ENCODE measurements around the gene LYAR. TPM values are rescaled to one million over a fixed set of nuclear protein-coding genes. Genes with fewer than 3 reads are reported as not detected.

Gene LYAR
- total and polyA plus RNA-seq, 2 of the 13 experiments (the other 11 are each of a cell fraction or from before 2014, with no cell fraction given): 7.8 to 94.2 TPM

DNA sequence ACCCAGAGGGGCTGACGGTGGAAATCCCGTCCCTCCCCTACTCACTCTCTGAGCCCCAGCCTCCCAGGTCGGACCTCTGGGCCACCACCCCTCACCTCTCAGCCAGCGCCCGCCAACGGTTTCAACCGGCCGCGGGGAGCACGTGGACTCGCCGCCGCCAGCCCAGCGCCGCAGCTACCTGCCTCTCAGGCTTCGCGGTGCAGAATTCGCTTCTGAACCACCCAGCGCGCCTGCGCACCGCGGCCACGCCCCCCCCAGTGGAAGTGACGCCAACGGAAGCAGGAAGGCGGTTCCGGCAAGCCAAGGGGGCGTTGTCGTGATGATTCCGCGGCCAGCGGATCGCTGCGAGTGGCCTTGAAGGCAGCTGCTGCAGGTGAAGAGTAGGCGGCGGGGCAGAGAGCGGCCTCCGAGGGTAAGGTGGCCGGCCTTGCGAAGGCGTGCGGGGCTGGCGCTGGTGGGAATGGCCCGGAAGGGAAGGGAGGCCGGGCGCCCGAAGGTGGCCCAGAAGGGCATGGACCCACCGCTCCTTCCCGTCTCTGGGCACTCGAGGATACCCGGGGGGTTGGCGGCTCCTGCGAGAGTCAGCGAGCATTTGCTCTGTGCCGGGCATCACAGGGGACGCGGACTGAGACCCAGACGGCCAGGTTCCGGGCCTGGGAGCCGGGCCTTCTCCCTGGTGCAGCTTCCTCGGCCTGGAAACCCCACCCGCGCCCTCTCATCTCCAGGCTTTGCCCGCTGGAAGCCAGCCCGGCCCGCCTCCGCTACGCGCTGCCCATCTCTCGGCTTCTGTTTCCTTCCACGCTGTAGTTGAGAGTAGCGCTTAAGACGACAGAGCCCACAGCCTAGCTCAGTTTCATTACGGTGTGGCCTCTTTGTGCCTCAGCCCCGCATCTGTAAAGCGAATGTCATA is at the start of gene LYAR, which contains the start of gene ZBTB49 (continued):
- TF ChIP-seq KDM5B (CRISPR knock-in tag; IDR thresholded peaks at IDR 0.05; ENCODE audit: borderline replicate concordance): peak; percentile 94; the same call in 1 of the 2 replicates
- TF ChIP-seq ZFP36L1 (CRISPR knock-in tag; IDR thresholded peaks at IDR 0.05): peak; percentile 92
- TF ChIP-seq ZNF713 (CRISPR knock-in tag; IDR thresholded peaks at IDR 0.05): no peak
- peak; percentile 33; the same call in 1 of the 2 replicates for TF ChIP-seq FOXJ3 (CRISPR knock-in tag; IDR thresholded peaks at IDR 0.05; ENCODE audit: borderline replicate concordance)
- TF ChIP-seq NCOA5 (CRISPR knock-in tag; IDR thresholded peaks at IDR 0.05): no peak
- TF ChIP-seq ZNF598 (CRISPR knock-in tag; IDR thresholded peaks at IDR 0.05; ENCODE audit: borderline replicate concordance): 0 out of 2 replicates have a peak, but pooled peaks have one; percentile 58
- peak; percentile 60; the same call in 1 of the 2 replicates for TF ChIP-seq ZNF776 (CRISPR knock-in tag; IDR thresholded peaks at IDR 0.05)
- peak; percentile 68; the same call in 1 of the 2 replicates for TF ChIP-seq MIER3 (CRISPR knock-in tag; IDR thresholded peaks at IDR 0.05; ENCODE audit: borderline replicate concordance)
- TF ChIP-seq RBM22 (optimal IDR thresholded peaks at IDR 0.05; ENCODE audit: low read length): no peak
- TF ChIP-seq POLR2G (IDR thresholded peaks at IDR 0.05; ENCODE audit: low read depth, low read length): peak; percentile 95
- TF ChIP-seq PHF21A (CRISPR knock-in tag; IDR thresholded peaks at IDR 0.05): no peak
- TF ChIP-seq TAF1 (CRISPR knock-in tag; IDR thresholded peaks at IDR 0.05): peak; percentile 92
- 0 out of 2 replicates have a peak, but pooled peaks have one; percentile 20 for TF ChIP-seq RFX3 (CRISPR knock-in tag; IDR thresholded peaks at IDR 0.05)
- TF ChIP-seq, protein P1, sequence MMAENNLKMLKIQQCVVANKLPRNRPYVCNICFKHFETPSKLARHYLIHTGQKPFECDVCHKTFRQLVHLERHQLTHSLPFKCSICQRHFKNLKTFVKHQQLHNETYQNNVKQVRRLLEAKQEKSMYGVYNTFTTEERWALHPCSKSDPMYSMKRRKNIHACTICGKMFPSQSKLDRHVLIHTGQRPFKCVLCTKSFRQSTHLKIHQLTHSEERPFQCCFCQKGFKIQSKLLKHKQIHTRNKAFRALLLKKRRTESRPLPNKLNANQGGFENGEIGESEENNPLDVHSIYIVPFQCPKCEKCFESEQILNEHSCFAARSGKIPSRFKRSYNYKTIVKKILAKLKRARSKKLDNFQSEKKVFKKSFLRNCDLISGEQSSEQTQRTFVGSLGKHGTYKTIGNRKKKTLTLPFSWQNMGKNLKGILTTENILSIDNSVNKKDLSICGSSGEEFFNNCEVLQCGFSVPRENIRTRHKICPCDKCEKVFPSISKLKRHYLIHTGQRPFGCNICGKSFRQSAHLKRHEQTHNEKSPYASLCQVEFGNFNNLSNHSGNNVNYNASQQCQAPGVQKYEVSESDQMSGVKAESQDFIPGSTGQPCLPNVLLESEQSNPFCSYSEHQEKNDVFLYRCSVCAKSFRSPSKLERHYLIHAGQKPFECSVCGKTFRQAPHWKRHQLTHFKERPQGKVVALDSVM (CRISPR knock-in tag; IDR thresholded peaks at IDR 0.05): no peak
- TF ChIP-seq, protein P2, sequence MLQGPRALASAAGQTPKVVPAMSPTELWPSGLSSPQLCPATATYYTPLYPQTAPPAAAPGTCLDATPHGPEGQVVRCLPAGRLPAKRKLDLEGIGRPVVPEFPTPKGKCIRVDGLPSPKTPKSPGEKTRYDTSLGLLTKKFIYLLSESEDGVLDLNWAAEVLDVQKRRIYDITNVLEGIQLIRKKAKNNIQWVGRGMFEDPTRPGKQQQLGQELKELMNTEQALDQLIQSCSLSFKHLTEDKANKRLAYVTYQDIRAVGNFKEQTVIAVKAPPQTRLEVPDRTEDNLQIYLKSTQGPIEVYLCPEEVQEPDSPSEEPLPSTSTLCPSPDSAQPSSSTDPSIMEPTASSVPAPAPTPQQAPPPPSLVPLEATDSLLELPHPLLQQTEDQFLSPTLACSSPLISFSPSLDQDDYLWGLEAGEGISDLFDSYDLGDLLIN (CRISPR knock-in tag; IDR thresholded peaks at IDR 0.05; ENCODE audit: borderline replicate concordance): peak; percentile 81; the same call in 1 of the 2 replicates
- TF ChIP-seq SNAI1 (CRISPR knock-in tag; IDR thresholded peaks at IDR 0.05; ENCODE audit: borderline replicate concordance): peak; percentile 92; the same call in 1 of the 2 replicates
- TF ChIP-seq ATF7-NPFF (CRISPR knock-in tag; IDR thresholded peaks at IDR 0.05; ENCODE audit: low read depth): peak; percentile 96
- TF ChIP-seq ZNF672 (CRISPR knock-in tag; IDR thresholded peaks at IDR 0.05): no peak
- TF ChIP-seq ZNF660 (CRISPR knock-in tag; IDR thresholded peaks at IDR 0.05; ENCODE audit: borderline replicate concordance, low read depth): no peak
- TF ChIP-seq CBX2 (IDR thresholded peaks at IDR 0.05; ENCODE audit: low read depth, low read length): no peak
- 0 out of 2 replicates have a peak, but pooled peaks have one; percentile 51 for TF ChIP-seq CBX2 (CRISPR knock-in tag; IDR thresholded peaks at IDR 0.05; ENCODE audit: low read depth)
- peak; percentile 26 for TF ChIP-seq AGO2 (optimal IDR thresholded peaks at IDR 0.05; ENCODE audit: low read depth, low read length)
- TF ChIP-seq GATAD1 (CRISPR knock-in tag; IDR thresholded peaks at IDR 0.05): peak; percentile 94
- TF ChIP-seq, protein P3, sequence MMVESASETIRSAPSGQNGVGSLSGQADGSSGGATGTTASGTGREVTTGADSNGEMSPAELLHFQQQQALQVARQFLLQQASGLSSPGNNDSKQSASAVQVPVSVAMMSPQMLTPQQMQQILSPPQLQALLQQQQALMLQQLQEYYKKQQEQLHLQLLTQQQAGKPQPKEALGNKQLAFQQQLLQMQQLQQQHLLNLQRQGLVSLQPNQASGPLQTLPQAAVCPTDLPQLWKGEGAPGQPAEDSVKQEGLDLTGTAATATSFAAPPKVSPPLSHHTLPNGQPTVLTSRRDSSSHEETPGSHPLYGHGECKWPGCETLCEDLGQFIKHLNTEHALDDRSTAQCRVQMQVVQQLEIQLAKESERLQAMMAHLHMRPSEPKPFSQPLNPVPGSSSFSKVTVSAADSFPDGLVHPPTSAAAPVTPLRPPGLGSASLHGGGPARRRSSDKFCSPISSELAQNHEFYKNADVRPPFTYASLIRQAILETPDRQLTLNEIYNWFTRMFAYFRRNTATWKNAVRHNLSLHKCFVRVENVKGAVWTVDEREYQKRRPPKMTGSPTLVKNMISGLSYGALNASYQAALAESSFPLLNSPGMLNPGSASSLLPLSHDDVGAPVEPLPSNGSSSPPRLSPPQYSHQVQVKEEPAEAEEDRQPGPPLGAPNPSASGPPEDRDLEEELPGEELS (CRISPR knock-in tag; IDR thresholded peaks at IDR 0.05): no peak
- peak; percentile 77 for TF ChIP-seq RNF2 (conservative IDR thresholded peaks at IDR 0.05; ENCODE audit: low read depth)
- TF ChIP-seq HDAC1 (CRISPR knock-in tag; IDR thresholded peaks at IDR 0.05): peak; percentile 99

All from HepG2 (cell line).